ENCODE measurements around the gene PPP1R14D.

DNA sequence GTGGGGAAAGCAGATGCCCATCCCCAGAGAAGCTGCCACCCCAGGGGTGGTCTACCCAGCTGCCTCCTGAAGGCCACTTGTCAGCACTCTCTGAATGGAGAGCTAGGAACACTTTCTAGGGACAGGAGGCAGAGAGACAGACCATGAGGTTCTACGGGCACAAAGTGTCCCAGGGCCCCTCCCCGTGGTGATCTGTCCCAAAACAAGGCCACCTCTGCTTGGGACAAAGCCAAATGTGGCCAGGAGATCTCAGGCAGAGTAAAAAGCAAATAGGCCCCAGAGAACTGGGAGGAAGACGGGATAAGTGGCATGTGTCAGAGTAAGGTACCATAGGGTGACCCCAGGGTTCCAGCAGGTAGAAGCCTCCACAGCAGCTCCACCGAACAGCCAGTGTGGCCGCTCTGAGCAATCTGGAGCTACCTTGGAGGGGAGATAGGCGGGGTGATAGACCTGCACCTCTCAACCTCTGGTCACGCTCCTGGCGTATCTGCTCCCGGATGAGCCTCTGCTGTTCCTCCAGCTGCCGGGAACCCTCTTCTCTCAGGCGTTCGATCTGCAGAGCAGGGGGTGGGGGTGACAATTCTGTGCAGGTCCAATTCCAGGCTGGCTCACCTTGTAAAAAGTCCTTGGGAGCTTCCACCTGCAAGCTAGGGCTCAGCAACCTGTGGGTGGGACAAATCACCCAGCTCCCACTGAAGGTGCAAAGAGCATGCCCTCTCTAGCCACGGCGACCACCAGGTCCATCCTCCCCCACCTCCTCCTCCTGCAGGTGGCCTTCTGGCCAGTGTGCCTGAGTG is 52.6 kb downstream of the PPP1R14D start:
- TF ChIP-seq POLR2AphosphoS5 (IDR thresholded peaks at IDR 0.05; ENCODE audit: low read depth, low read length): no peak
- no peak for TF ChIP-seq POLR2A (IDR thresholded peaks at IDR 0.05; ENCODE audit: low read depth, low read length)

All from GM12892 (cell line).